ENCODE measurements around the gene CRTC1. TPM values are rescaled to one million over a fixed set of nuclear protein-coding genes. Genes with fewer than 3 reads are reported as not detected.

The CRTC1 gene
- total and polyA plus RNA-seq, 2 of the 13 experiments (the other 11 are each of a cell fraction or from before 2014, with no cell fraction given), result 2.0 to 2.7 TPM

GRCh38 chr19:18698321-18699167, 15.1 kb downstream of the CRTC1 start:
- Histone ChIP-seq H2AFZ (ENCODE audit: low read length) (no peak overlapping the region), H3K27ac (ENCODE audit: extremely low read length, insufficient read depth, low read length) (no peak overlapping the region), H3K9ac (ENCODE audit: insufficient read depth, low read depth, low read length) (no peak overlapping the region), H3K36me3 (replicated peaks in 1 of 2; ENCODE audit: control insufficient read depth in 1 of 2, insufficient read depth in 2 of 2, low read length in 2 of 2) (no peaks in the 10 kb centered on the region; a peak in 1 of 5 replicates), H3K9me3 (ENCODE audit: low read length) (no peaks in the 10 kb centered on the region), H3K79me2 (ENCODE audit: insufficient read depth, low read length) (peaks cover 23% of the 10 kb centered on the region), H3K27me3 (ENCODE audit: control insufficient read depth in 1 of 2, insufficient read depth in 2 of 2, low read length in 2 of 2) (no peaks in the 10 kb centered on the region), H4K20me1 (ENCODE audit: insufficient read depth, low read length) (peaks cover 11% of the 10 kb centered on the region; the same call in 1 of the 2 replicates), H3K4me2 (ENCODE audit: low read depth, low read length) (no peak overlapping the region), H3K4me1 (ENCODE audit: insufficient read depth, low read length) (no peaks in the 10 kb centered on the region), H3K4me3 (replicated peaks in 1 of 3; ENCODE audit: insufficient read depth in 1 of 3, low read depth in 2 of 3, low read length in 3 of 3) (no peak overlapping the region)
- WGBS (ENCODE audit: low lambda C conversion rate), result 86% methylated on average over 3 of the region's 18 CpGs
- peak; percentile 41; the same call in 2 of the 3 replicates for ATAC-seq
- in situ Hi-C loops (cut with HindIII; ENCODE audit: extremely low pct_ligation_motif_present, low pct_unique_long_range_greater_than_20kb) (no loop called here), intact Hi-C loops (cut with micrococcal nuclease; ENCODE audit: unreplicated experiment) (no loop called here)
- no TSS peak for BruUV-seq (replicated peaks)
- FAIRE-seq, result no peak
- ChIA-PET POLR2A (no interaction called here), CTCF (ENCODE audit: low intra/inter-chr PET ratio, low total read pairs) (no interaction called here)
- DNase-seq (ENCODE audit: low spot score), result no peak
- TF ChIP-seq YEATS2 (CRISPR knock-in tag; IDR thresholded peaks at IDR 0.05; ENCODE audit: borderline replicate concordance) (no peak), NR2C2 (CRISPR knock-in tag; IDR thresholded peaks at IDR 0.05; ENCODE audit: borderline replicate concordance) (no peak), GMEB1 (CRISPR knock-in tag; IDR thresholded peaks at IDR 0.05; ENCODE audit: borderline replicate concordance) (no peak), ZKSCAN8 (CRISPR knock-in tag; IDR thresholded peaks at IDR 0.05; ENCODE audit: borderline replicate concordance) (peak; percentile 94), ZBTB33 (CRISPR knock-in tag; IDR thresholded peaks at IDR 0.05) (peak; percentile 72; the same call in 1 of the 2 replicates)

Measured in HepG2 (cell line).